ENCODE data around the gene IFT172. TPM values are rescaled to one million over a fixed set of nuclear protein-coding genes. Genes with fewer than 3 reads are reported as not detected.
A peak's percentile ranks its signal among the peaks of the same experiment; 100 is the strongest.
"Not testable (repeated sequence)": the region's sequence is repeated elsewhere in the genome, so short reads cannot be mapped to it uniquely, and the experiment has no call there.

The IFT172 gene, protein sequence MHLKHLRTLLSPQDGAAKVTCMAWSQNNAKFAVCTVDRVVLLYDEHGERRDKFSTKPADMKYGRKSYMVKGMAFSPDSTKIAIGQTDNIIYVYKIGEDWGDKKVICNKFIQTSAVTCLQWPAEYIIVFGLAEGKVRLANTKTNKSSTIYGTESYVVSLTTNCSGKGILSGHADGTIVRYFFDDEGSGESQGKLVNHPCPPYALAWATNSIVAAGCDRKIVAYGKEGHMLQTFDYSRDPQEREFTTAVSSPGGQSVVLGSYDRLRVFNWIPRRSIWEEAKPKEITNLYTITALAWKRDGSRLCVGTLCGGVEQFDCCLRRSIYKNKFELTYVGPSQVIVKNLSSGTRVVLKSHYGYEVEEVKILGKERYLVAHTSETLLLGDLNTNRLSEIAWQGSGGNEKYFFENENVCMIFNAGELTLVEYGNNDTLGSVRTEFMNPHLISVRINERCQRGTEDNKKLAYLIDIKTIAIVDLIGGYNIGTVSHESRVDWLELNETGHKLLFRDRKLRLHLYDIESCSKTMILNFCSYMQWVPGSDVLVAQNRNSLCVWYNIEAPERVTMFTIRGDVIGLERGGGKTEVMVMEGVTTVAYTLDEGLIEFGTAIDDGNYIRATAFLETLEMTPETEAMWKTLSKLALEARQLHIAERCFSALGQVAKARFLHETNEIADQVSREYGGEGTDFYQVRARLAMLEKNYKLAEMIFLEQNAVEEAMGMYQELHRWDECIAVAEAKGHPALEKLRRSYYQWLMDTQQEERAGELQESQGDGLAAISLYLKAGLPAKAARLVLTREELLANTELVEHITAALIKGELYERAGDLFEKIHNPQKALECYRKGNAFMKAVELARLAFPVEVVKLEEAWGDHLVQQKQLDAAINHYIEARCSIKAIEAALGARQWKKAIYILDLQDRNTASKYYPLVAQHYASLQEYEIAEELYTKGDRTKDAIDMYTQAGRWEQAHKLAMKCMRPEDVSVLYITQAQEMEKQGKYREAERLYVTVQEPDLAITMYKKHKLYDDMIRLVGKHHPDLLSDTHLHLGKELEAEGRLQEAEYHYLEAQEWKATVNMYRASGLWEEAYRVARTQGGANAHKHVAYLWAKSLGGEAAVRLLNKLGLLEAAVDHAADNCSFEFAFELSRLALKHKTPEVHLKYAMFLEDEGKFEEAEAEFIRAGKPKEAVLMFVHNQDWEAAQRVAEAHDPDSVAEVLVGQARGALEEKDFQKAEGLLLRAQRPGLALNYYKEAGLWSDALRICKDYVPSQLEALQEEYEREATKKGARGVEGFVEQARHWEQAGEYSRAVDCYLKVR (N-terminal part only)
- polyA plus RNA-seq (2012; ENCODE audit: insufficient read depth, insufficient read length) = 16.4 TPM

DNA sequence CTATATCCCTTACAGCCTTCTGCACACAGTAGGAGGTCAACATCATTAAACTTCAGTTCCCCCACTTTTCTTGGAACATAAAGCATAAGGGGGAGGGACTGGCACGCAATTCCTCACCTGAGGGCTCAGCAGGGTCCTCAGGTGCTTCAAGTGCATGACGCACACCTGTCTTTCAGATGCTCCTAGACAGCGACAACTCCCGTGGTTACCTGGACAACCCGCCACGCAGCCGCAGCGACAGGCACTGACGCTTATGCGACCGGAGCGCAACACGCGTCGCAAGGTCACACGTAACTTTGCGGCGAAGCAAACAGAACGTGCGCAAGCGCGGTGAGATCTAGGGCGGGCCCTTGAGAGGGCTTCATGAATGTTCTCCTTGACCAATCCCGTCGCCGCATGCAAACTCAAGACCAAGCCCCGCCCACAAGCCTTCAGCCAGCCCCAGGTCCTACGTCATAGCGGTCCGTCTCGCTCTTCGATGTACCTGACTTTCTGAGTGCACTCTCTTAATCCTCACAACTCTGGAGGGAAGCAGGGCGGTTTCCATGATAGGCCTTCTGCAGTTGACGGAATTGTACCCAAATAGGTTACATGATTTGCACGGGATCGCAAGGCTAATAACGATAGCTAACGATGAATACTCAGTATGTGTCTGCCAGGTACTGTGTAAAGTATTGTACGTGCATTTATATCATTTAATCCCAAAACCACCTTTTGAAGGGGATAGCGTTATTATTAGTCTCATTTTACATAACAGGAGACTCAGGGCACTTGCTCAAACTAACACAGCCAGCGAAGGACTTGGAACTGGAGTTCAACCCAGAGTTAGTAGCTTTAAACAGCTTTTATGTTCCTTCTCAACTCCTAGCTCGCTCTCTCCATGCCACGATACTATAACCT, at the start of gene IFT172:
Gene IFT172, minus strand, starts transcription at position 246 of the 900 bp plus-strand sequence. Its CDS starts 90 bp downstream, at position 156.
- DNase-seq (ENCODE audit: low read depth, low spot score) = peak; percentile 97
- H3K4me3 ChIP-seq (ENCODE audit: low read length) = peak within 1 kb of the TSS; percentile 56

DNA sequence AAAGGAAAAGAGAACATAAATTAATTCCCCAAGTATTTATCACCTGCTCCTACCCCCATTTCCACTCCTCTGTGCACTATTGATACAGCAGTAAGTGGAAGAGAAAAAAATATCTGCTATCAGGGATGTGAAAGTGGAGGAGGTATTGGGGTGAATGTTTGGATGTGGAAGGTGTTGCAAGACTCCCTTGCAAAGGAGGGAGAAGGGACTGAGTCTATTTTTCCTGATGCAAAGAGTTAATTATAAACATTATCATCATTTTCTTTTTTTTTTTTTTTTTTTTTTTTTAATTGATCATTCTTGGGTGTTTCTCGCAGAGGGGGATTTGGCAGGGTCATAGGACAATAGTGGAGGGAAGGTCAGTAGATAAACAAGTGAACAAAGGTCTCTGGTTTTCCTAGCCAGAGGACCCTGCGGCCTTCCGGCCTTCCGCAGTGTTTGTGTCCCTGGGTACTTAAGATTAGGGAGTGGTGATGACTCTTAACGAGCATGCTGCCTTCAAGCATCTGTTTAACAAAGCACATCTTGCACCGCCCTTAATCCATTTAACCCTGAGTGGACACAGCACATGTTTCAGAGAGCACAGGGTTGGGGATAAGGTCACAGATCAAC, 49.4 kb upstream of the IFT172 start:
- not testable (repeated sequence) for DNase-seq (ENCODE audit: low read depth, low spot score); H3K4me3 ChIP-seq (ENCODE audit: low read length)

GRCh38 chr2:27537287-27537686, 47.7 kb upstream of the IFT172 start:
- no peak for DNase-seq (ENCODE audit: low read depth, low spot score)
- no peak overlapping the region for H3K4me3 ChIP-seq (ENCODE audit: low read length)

- DNase-seq (ENCODE audit: low read depth, low spot score) = no peak
- H3K4me3 ChIP-seq (ENCODE audit: low read length) = no peak overlapping the region
Observed at GRCh38 chr2:27531983-27532382, 42.4 kb upstream of the IFT172 start.

DNA sequence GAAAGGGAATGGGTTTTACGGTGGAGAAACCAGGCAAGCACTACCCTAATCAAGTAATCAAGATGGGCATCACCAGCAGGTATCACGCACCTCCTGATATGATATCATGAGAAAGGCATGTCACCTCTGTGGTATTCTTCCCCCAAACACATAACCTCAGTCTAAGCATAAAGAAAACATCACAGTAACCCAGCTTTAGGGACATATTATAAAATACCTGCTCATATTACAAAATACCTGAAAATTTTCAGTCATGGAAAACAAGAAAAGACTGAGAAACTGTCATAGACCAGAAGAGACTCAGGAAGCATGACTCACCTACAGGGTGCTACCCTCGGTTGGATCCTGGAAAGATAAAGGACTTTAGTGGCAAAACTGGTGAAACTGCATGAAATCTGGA, 37.6 kb upstream of the IFT172 start:
- H3K4me3 ChIP-seq (ENCODE audit: low read length) = no peak overlapping the region
- DNase-seq (ENCODE audit: low read depth, low spot score) = no peak

- no peak for DNase-seq (ENCODE audit: low read depth, low spot score)
- no peak overlapping the region for H3K4me3 ChIP-seq (ENCODE audit: low read length)
Observed at GRCh38 chr2:27522400-27522945, 32.9 kb upstream of the IFT172 start.

GRCh38 chr2:27520316-27520715, 30.8 kb upstream of the IFT172 start:
- H3K4me3 ChIP-seq (ENCODE audit: low read length) = no peak overlapping the region
- no peak for DNase-seq (ENCODE audit: low read depth, low spot score)

DNA sequence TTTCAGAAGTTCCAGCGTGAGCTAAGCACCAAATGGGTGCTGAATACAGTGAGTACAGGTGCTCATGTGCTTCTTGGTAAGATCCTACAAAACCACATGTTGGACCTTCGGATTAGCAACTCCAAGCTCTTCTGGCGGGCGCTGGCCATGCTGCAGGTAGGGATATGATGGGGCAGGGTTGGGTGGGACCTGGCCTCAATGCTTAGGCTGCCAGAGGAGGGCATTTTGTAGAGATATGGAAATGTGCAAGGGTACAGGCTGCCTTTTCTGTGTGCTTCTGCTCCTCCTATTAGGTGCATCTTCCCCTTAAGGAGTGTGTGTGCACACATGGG, 29.2 kb upstream of the IFT172 start:
- no peak for DNase-seq (ENCODE audit: low read depth, low spot score)
- no peak overlapping the region for H3K4me3 ChIP-seq (ENCODE audit: low read length)

GRCh38 chr2:27518113-27518781, 28.7 kb upstream of the IFT172 start:
- H3K4me3 ChIP-seq (ENCODE audit: low read length) = no peak overlapping the region
- DNase-seq (ENCODE audit: low read depth, low spot score) = no peak

- DNase-seq (ENCODE audit: low read depth, low spot score) = no peak
- H3K4me3 ChIP-seq (ENCODE audit: low read length) = no peak overlapping the region
Observed at GRCh38 chr2:27509326-27509725, 19.8 kb upstream of the IFT172 start.

GRCh38 chr2:27507293-27507692, 17.8 kb upstream of the IFT172 start:
- H3K4me3 ChIP-seq (ENCODE audit: low read length) = no peak overlapping the region
- no peak for DNase-seq (ENCODE audit: low read depth, low spot score)

- no peak for DNase-seq (ENCODE audit: low read depth, low spot score)
- H3K4me3 ChIP-seq (ENCODE audit: low read length) = no peak overlapping the region
Observed at GRCh38 chr2:27506587-27506986, 17.0 kb upstream of the IFT172 start.

- no peak for DNase-seq (ENCODE audit: low read depth, low spot score)
- H3K4me3 ChIP-seq (ENCODE audit: low read length) = no peak overlapping the region
Observed at GRCh38 chr2:27502142-27502541, 12.6 kb upstream of the IFT172 start.

GRCh38 chr2:27501042-27501441, 11.5 kb upstream of the IFT172 start:
- no peak overlapping the region for H3K4me3 ChIP-seq (ENCODE audit: low read length)
- no peak for DNase-seq (ENCODE audit: low read depth, low spot score)

DNA sequence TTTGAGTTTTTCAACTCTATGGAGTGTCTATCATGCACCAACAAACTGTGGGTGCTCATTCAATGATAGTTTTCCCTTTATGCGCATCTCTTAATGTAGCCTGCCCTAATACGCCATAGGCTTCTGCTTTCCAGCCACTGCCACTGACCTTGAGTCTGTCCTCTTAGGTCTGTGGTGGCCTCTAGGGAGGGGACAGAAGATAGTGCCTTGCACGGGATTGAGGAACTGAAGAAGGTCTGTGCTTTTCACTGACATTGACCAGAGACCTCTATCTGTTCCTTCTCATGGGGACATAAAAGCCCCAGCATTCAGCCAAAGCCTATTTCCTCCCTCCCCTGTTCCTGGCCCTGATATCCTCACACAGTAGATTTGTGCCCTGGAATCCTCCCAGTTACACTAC, 9.4 kb upstream of the IFT172 start:
- no peak for DNase-seq (ENCODE audit: low read depth, low spot score)
- H3K4me3 ChIP-seq (ENCODE audit: low read length) = no peak overlapping the region

DNA sequence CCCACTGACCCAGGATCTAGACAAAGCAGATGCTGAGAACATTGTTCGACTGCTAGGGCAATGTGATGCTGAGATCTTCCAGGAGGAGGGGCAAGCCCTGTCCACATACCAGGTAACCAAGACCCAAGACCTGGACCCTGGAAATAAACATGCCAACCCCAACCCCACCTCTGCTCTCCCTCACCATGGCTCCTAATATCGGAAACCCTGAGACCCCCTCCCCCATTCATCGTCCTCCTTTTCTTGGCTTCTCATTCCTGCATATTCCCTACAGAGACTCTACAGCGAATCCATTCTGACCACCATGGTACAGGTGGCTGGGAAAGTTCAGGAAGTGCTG, 7.7 kb upstream of the IFT172 start:
- no peak for DNase-seq (ENCODE audit: low read depth, low spot score)
- H3K4me3 ChIP-seq (ENCODE audit: low read length) = no peak overlapping the region

Data from Jurkat, Clone E6-1 (cell line).